DOHH2 (cell line): ENCODE results near the gene C19orf73.
"Not testable (repeated sequence)": the region's sequence is repeated elsewhere in the genome, so short reads cannot be mapped to it uniquely, and the experiment has no call there.

Source experiments
- H3F3A ChIP-seq: fragments of 200-600 bp; sonication (generic), shearing (Covaris generic); 2 replicates; pipeline ENCODE4 v1.6.0; 2016; ENCODE audit warnings: antibody characterized with exemption, mild to moderate bottlenecking; ENCODE audit not compliant: control insufficient read depth, insufficient read depth
- H3K27ac ChIP-seq: fragments of 200-600 bp; sonication (generic); 2 replicates; pipeline ENCODE4 v1.5.1; 2014; ENCODE audit warnings: low read depth, mild to moderate bottlenecking, low read length, moderate library complexity
- H3K27me3 ChIP-seq: fragments of 200-600 bp; sonication (generic); 2 replicates; pipeline ENCODE4 v1.6.1; 2014; ENCODE audit warnings: mild to moderate bottlenecking, low read length, mixed read lengths; ENCODE audit not compliant: control insufficient read depth
- H3K36me3 ChIP-seq: fragments of 200-600 bp; sonication (generic); 2 replicates; pipeline ENCODE4 v1.6.1; 2014; ENCODE audit warnings: mild to moderate bottlenecking, low read length, moderate library complexity, mixed read lengths; ENCODE audit not compliant: control insufficient read depth
- H3K4me1 ChIP-seq: fragments of 200-600 bp; sonication (generic); 2 replicates; pipeline ENCODE4 v1.6.1; 2014; ENCODE audit warnings: mild to moderate bottlenecking, low read length, mixed read lengths; ENCODE audit not compliant: control insufficient read depth
- H3K4me2 ChIP-seq: fragments of 200-600 bp; sonication (generic); 2 replicates; pipeline ENCODE4 v1.6.0; 2014; ENCODE audit warnings: mild to moderate bottlenecking, low read length, moderate library complexity
- H3K4me3 ChIP-seq: fragments of 200-600 bp; sonication (generic); 2 replicates; pipeline ENCODE4 v1.5.1; 2014; ENCODE audit warnings: mild to moderate bottlenecking, low read length, mixed read lengths
- H3K79me2 ChIP-seq: fragments of 200-600 bp; sonication (generic); 2 replicates; pipeline ENCODE4 v1.6.1; 2014; ENCODE audit warnings: mild to moderate bottlenecking, low read length, mixed read lengths; ENCODE audit not compliant: control insufficient read depth
- H3K9me2 ChIP-seq: fragments of 200-600 bp; sonication (generic); replicated peaks from 2 replicates; pipeline ENCODE4 v1.6.1; 2014; ENCODE audit warnings: mild to moderate bottlenecking, low read length, mixed read lengths; ENCODE audit not compliant: control insufficient read depth
- H3K9me3 ChIP-seq: fragments of 200-600 bp; sonication (generic); 2 replicates; pipeline ENCODE4 v1.6.1; 2014; ENCODE audit warnings: antibody characterized with exemption, low read length, mixed read lengths; ENCODE audit not compliant: control insufficient read depth, insufficient read depth
- H4K20me1 ChIP-seq: fragments of 200-600 bp; sonication (generic); 2 replicates; pipeline ENCODE4 v1.6.0; 2014; ENCODE audit warnings: low read depth, mild to moderate bottlenecking, antibody characterized with exemption, low read length, moderate library complexity; ENCODE audit not compliant: control insufficient read depth, insufficient read depth
- CTCF ChIP-seq: fragments of 200-600 bp; sonication (generic); IDR thresholded peaks from one replicate; pipeline ENCODE4 v1.5.1; 2014; ENCODE audit warnings: antibody characterized with exemption, mild to moderate bottlenecking, low read depth, low read length; ENCODE audit not compliant: poor library complexity, severe bottlenecking
- EZH2phosphoT487 ChIP-seq: fragments of 200-600 bp; sonication (generic); IDR thresholded peaks from 2 replicates; pipeline ENCODE4 v1.6.1; 2017; ENCODE audit warnings: borderline replicate concordance, mild to moderate bottlenecking, antibody characterized with exemption, low read length, moderate library complexity, mixed read lengths

Gene C19orf73

GRCh38 chr19:49080392-49080791 is 38.6 kb downstream of the C19orf73 start:
- no peak for TF ChIP-seq EZH2phosphoT487
- TF ChIP-seq CTCF, result no peak
- peaks cover under 1% of the 10 kb centered on the region; the same call in 1 of the 2 replicates for H3K36me3 ChIP-seq
- no peaks in the 10 kb centered on the region for H3K9me3 ChIP-seq
- H3K9me2 ChIP-seq, result no peaks in the 10 kb centered on the region
- H4K20me1 ChIP-seq, result no peaks in the 10 kb centered on the region
- H3K4me2 ChIP-seq, result no peak overlapping the region
- peaks cover 2% of the 10 kb centered on the region for H3K79me2 ChIP-seq
- H3F3A ChIP-seq, result no peaks in the 10 kb centered on the region
- peaks cover 5% of the 10 kb centered on the region for H3K4me1 ChIP-seq
- H3K27me3 ChIP-seq, result no peaks in the 10 kb centered on the region
- no peak overlapping the region for H3K27ac ChIP-seq
- H3K4me3 ChIP-seq, result no peak overlapping the region

GRCh38 chr19:49074869-49075268 is 44.1 kb downstream of the C19orf73 start:
- not testable (repeated sequence) for H3K36me3 ChIP-seq, H4K20me1 ChIP-seq, H3K27ac ChIP-seq, H3K4me3 ChIP-seq, H3K27me3 ChIP-seq, H3K9me2 ChIP-seq, H3F3A ChIP-seq, H3K79me2 ChIP-seq, H3K4me2 ChIP-seq, H3K9me3 ChIP-seq, H3K4me1 ChIP-seq
- TF ChIP-seq CTCF, result peak; percentile 21

GRCh38 chr19:49073514-49074378 is 45.2 kb downstream of the C19orf73 start:
- Histone ChIP-seq H3K4me2 (no peak overlapping the region), H3K9me3 (no peaks in the 10 kb centered on the region), H3K4me1 (no peaks in the 10 kb centered on the region), H3K79me2 (no peaks in the 10 kb centered on the region), H3K4me3 (no peak overlapping the region), H3K36me3 (no peaks in the 10 kb centered on the region), H3K9me2 (no peaks in the 10 kb centered on the region), H3K27ac (no peak overlapping the region), H4K20me1 (no peaks in the 10 kb centered on the region), H3F3A (no peaks in the 10 kb centered on the region), H3K27me3 (no peaks in the 10 kb centered on the region)
- no peak for TF ChIP-seq EZH2phosphoT487
- peak; percentile 43 for TF ChIP-seq CTCF
